ENCODE results near the gene ENTR1.

The ENTR1 gene

GRCh38 chr9:136372561-136373299, 37.7 kb downstream of the ENTR1 start:
- H3K4me3 ChIP-seq (ENCODE audit: low read depth, low read length), result no peak overlapping the region
- H3K27ac ChIP-seq, result no peak overlapping the region

GRCh38 chr9:136372006-136372405, 38.4 kb downstream of the ENTR1 start:
- DNase-seq, result no peak
- no peaks in the 10 kb centered on the region for H3K27me3 ChIP-seq (replicated peaks)
- in situ Hi-C loops (cut with HindIII; ENCODE audit: low pct_ligation_motif_present, low sequenced_read_pairs), result no loop called here
- no peak overlapping the region for H3K27ac ChIP-seq
- H3K4me3 ChIP-seq (ENCODE audit: low read depth, low read length), result no peak overlapping the region
- peaks cover 11% of the 10 kb centered on the region for H3K36me3 ChIP-seq (replicated peaks)
- TF ChIP-seq CTCF (IDR thresholded peaks at IDR 0.05; ENCODE audit: low read depth, low read length, missing control alignments), result no peak

More at GRCh38 chr9:136372561-136373299, 37.7 kb downstream of the ENTR1 start:
- Histone ChIP-seq H3K36me3 (replicated peaks) (peaks cover 11% of the 10 kb centered on the region), H3K27me3 (replicated peaks) (no peaks in the 10 kb centered on the region)
- TF ChIP-seq CTCF (IDR thresholded peaks at IDR 0.05; ENCODE audit: low read depth, low read length, missing control alignments), result peak; percentile 51
- in situ Hi-C loops (cut with HindIII; ENCODE audit: low pct_ligation_motif_present, low sequenced_read_pairs), result no loop called here
- peak; percentile 45 for DNase-seq

- in situ Hi-C loops (cut with HindIII; ENCODE audit: low pct_ligation_motif_present, low sequenced_read_pairs), result no loop called here
- no peak for TF ChIP-seq CTCF (IDR thresholded peaks at IDR 0.05; ENCODE audit: low read depth, low read length, missing control alignments)
- H3K4me3 ChIP-seq (ENCODE audit: low read depth, low read length), result no peak overlapping the region
- no peak for DNase-seq
- H3K27ac ChIP-seq, result no peak overlapping the region
- peaks cover 11% of the 10 kb centered on the region for H3K36me3 ChIP-seq (replicated peaks)
- no peaks in the 10 kb centered on the region for H3K27me3 ChIP-seq (replicated peaks)
Measured at GRCh38 chr9:136371533-136371880, 38.9 kb downstream of the ENTR1 start.

GRCh38 chr9:136370687-136371532, 39.5 kb downstream of the ENTR1 start:
- H3K4me3 ChIP-seq (ENCODE audit: low read depth, low read length), result no peak overlapping the region
- H3K27me3 ChIP-seq (replicated peaks), result no peaks in the 10 kb centered on the region
- in situ Hi-C loops (cut with HindIII; ENCODE audit: low pct_ligation_motif_present, low sequenced_read_pairs), result no loop called here
- no peak overlapping the region for H3K27ac ChIP-seq
- peaks cover 11% of the 10 kb centered on the region for H3K36me3 ChIP-seq (replicated peaks)
- TF ChIP-seq CTCF (IDR thresholded peaks at IDR 0.05; ENCODE audit: low read depth, low read length, missing control alignments), result no peak
- DNase-seq, result no peak

GRCh38 chr9:136370037-136370436, 40.4 kb downstream of the ENTR1 start:
- in situ Hi-C loops (cut with HindIII; ENCODE audit: low pct_ligation_motif_present, low sequenced_read_pairs), result no loop called here
- no peak for DNase-seq
- no peak for TF ChIP-seq CTCF (IDR thresholded peaks at IDR 0.05; ENCODE audit: low read depth, low read length, missing control alignments)
- Histone ChIP-seq H3K27me3 (replicated peaks) (no peaks in the 10 kb centered on the region), H3K36me3 (replicated peaks) (peaks cover 5% of the 10 kb centered on the region), H3K27ac (no peak overlapping the region), H3K4me3 (ENCODE audit: low read depth, low read length) (no peak overlapping the region)

Data from brain microvascular endothelial cell (primary cell).